Stimulated activated CD4-positive, alpha-beta T cell treated with anti-CD3 and anti-CD28 coated beads, Interleukin-15, amount 100 ng/mL, for 24 hours (primary cell): ENCODE results near the gene BPTF.
"Not testable (repeated sequence)": the region's sequence is repeated elsewhere in the genome, so short reads cannot be mapped to it uniquely, and the experiment has no call there.

Experiments used
- DNase-seq: peaks from one replicate; pipeline ENCODE4 v3.0.0-alpha.2; 2020

BPTF gene

GRCh38 chr17:67884741-67885140 lies 59.4 kb downstream of the BPTF start:
- no peak for DNase-seq

DNA sequence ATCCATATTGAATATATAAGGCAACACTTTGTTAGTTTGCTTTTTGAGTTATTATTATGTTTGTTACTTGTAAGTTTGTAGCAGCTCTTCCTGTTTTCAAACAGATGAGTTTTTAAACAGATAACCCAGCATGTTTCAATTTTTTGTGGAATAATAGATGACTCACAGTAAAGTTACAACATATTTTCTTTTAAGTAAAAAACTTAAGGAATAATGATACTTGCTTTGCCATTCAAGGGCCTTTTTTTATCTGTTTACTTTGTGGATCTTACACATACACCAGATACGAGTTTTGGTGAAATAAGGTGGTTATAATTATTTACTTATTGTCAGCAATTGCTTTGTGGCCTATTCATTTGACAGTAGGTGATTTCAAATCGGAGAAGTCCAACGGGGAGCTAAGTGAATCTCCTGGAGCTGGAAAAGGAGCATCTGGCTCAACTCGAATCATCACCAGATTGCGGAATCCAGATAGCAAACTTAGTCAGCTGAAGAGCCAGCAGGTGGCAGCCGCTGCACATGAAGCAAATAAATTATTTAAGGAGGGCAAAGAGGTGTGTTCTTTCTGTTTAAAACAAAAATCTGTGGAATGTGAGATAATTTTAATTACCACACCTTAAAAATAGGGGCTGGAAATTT lies 66.3 kb downstream of the BPTF start:
- DNase-seq, result no peak

DNA sequence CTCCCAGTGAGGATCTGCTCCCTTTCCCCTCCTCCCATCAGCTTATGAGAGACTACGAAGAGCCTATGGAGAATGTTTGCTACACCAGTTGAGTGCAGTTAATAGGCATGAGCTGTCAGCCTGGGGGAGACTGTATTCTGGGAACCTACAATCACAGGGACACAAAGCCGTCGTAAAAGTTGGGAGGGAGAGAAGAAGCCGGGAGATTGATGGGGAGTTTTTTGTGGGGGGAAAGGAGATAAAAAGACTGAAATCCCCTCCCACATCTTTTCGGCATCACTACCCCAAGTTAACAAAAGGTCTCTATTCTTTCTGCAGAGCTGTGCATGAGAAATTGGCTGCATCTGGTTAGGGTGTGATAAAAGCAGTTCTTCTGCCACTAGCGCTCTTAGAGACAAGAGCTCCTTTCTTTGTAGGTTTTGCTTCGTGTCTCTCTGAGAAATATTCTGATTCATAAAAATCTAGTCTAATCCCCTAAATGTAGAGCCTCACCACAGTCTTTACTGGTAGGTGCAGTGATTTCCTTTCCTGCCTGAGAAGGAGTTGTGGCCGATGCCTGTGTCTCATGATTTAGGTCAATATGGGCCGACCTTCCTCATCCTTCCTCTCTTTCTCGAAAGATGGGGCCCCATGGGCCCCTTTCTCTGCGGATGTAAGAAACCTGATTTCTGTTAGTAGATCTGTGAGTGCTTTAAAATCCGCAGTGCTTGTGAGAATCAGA lies 77.4 kb downstream of the BPTF start:
- no peak for DNase-seq

DNA sequence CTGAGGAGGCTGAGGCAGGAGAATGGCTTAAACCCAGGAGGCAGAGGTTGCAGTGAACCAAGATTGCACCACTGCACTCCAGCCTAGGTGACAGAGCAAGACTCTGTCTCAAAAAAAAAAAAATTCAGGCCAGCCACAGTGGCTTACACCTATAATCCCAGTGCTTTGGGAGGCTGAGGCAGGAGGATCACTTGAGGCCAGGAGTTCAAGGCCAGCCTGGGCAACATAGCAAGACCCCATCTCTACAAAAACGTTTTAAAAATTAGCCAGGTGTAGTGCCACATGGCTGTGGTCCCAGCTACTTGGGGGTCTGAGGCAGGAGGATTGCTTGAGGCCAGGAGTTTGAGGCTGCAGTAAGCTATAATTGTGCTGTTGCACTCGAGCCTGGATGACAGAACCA lies 80.0 kb downstream of the BPTF start:
- not testable (repeated sequence) for DNase-seq

GRCh38 chr17:67910117-67910803 lies 85.0 kb downstream of the BPTF start:
- not testable (repeated sequence) for DNase-seq

DNA sequence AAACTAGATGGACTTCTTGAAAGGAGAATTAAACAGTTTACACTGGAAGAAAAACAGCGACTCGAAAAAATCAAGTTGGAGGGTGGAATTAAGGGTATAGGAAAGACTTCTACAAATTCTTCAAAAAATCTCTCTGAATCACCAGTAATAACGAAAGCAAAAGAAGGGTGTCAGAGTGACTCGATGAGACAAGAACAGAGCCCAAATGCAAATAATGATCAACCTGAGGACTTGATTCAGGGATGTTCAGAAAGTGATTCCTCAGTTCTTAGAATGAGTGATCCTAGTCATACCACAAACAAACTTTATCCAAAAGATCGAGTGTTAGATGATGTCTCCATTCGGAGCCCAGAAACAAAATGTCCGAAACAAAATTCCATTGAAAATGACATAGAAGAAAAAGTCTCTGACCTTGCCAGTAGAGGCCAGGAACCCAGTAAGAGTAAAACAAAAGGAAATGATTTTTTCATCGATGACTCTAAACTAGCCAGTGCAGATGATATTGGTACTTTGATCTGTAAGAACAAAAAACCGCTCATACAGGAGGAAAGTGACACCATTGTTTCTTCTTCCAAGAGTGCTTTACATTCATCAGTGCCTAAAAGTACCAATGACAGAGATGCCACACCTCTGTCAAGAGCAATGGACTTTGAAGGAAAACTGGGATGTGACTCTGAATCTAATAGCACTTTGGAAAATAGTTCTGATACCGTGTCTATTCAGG lies 85.9 kb downstream of the BPTF start:
- no peak for DNase-seq

GRCh38 chr17:67912088-67912487 lies 86.8 kb downstream of the BPTF start:
- DNase-seq, result no peak

DNA sequence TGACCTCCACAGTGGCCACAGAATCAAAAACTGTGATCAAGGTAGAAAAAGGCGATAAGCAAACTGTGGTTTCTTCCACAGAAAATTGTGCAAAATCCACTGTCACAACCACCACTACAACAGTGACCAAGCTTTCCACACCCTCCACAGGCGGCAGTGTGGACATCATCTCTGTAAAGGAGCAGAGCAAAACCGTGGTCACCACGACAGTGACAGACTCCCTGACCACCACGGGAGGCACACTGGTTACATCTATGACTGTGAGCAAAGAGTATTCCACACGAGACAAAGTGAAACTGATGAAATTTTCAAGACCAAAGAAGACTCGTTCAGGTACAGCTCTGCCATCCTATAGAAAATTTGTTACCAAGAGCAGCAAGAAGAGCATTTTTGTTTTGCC lies 87.4 kb downstream of the BPTF start:
- peak; percentile 5 for DNase-seq

DNA sequence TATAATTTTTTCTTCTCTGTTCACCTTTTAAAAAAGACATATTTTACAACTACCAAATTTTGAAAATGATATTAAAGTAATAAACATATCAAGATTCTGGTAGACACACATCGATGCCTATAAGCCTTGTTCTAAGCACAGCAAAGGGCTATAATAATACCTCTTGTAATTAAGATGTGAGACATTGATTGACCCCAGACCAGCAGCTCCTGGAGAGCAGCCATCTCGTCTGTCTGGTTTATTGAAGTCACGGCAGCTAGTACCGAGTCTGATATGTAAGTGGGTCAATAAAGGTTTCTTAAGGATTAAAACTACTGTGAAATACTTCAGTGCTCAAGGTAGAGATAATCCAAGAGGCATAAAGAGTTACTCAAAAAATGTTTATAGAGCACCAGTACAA lies 94.9 kb downstream of the BPTF start:
- DNase-seq, result no peak

DNA sequence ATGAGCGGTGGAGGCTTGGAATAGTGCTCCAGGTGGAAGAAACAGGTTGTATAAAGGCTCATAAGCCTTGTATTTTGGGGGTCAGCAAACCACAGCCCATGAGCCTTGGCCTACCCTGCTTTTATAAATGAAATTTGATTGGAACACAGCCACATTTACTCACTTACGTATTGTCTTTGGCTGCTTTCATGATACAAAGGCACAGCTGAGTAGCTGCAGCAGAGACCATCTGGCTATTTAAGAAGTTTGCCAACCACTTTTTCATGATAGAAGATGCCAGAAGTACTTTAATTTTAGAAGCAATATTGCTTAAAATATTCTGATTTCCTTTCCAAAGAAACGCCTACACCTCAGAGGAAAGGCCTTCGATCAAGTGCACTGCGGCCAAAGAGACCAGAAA lies 97.2 kb downstream of the BPTF start:
- no peak for DNase-seq

DNA sequence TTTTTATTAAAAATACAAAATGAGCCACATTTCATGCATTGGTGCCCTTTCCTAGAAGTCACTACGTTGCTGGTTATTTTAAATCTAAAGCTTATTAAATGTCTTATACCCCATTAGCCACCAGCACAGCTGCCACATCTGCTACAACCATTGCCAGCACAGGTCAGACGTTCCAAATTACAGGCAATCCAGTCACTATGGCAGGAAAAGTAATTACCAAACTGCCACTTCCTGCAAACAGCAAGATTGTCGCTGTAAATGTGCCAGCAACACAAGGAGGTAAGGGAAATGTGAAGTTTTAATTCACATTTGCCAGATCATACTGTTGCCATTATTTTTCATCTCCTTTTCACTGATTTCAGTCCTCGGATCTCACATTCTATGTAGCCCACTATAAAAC lies 103.5 kb downstream of the BPTF start:
- not testable (repeated sequence) for DNase-seq

- no peak for DNase-seq
Measured at GRCh38 chr17:67931227-67931626, 105.9 kb downstream of the BPTF start.

DNA sequence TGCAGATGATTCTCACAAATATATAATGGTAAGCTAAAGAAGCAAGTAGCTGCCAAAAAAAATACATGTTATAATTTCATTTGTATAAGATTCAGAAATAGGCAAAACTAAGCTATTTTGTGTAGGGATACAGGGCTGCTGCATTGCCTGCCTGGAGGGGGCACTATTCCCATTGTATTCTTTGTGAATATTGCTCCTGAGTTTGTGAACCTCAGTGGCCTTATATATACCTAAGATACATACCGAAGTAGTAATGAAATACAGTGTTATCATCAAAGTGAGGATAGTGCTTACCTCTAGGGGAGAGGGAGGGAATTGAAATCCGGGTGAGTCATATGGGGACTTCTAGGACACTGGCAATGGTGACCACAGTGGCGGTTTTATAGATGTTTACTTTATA lies 117.5 kb downstream of the BPTF start:
- no peak for DNase-seq

GRCh38 chr17:67944035-67944434 lies 118.7 kb downstream of the BPTF start:
- DNase-seq, result no peak

- DNase-seq, result no peak
Measured at GRCh38 chr17:67946513-67946912, 121.2 kb downstream of the BPTF start.

DNA sequence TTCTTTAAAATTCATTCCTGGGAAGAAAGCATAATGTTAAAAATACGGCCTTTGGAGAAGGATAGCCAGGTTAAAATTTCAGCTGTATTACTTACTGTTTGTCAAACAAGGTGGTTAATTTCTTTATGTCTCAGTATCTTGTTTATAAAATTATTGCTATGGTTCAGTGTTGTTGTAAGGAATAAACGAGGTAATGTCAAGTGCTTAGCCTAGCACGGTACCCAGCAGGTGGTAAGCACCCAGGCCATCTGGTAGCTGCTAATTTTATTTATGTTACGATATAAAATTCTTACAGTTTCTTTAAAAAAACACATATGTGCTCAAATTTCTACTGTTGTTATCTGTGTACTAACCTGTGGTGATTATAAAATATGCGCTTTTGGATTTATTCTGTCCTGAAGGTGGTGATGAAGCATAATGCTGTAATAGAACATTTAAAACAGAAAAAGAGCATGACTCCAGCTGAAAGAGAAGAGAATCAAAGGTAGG lies 122.1 kb downstream of the BPTF start:
- no peak for DNase-seq

- DNase-seq, result no peak
Measured at GRCh38 chr17:67950945-67951344, 125.6 kb downstream of the BPTF start.

DNA sequence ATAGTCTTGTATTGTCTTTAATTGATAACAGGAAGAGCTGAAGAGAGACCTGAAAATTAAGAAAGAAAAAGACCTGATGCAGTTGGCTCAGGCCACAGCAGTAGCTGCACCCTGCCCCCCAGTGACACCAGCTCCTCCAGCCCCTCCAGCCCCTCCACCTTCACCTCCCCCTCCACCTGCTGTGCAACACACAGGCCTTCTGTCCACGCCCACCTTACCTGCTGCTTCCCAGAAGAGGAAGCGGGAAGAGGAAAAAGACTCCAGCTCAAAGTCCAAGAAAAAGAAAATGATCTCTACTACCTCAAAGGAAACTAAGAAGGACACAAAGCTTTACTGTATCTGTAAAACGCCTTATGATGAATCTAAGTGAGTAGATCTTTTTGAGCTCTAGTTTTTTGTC lies 134.2 kb downstream of the BPTF start:
- no peak for DNase-seq

- not testable (repeated sequence) for DNase-seq
Measured at GRCh38 chr17:67960276-67960675, 135.0 kb downstream of the BPTF start.

- not testable (repeated sequence) for DNase-seq
Measured at GRCh38 chr17:67962156-67962555, 136.9 kb downstream of the BPTF start.

- peak; percentile 82 for DNase-seq
Measured at GRCh38 chr17:67963145-67963572, 137.9 kb downstream of the BPTF start.

DNA sequence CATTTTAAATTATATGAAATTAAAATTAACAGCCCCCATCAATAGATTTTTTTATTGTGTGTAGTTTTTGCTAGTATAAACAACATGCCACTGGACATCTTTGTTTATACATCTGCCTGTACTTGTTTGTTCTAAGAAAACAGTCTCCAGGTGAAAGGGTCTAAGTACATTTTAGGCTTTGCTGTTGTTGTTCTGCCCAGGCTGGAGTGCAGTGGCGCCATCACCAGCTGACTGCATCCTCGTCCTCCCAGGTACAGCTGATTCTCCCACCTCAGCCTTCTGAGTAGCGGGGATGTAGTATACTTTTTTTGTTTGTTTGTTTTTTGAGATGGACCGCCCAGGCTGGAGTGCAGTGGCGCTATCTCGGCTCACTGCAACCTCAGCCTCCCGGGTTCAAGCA lies 145.5 kb downstream of the BPTF start:
- no peak for DNase-seq

GRCh38 chr17:67974185-67974584 lies 148.9 kb downstream of the BPTF start:
- no peak for DNase-seq
